ENCODE measurements around the gene POLR2H. TPM values are rescaled to one million over a fixed set of nuclear protein-coding genes. Genes with fewer than 3 reads are reported as not detected.

POLR2H gene
- total and polyA plus RNA-seq, 3 donors from 2014 or later, result 65.0 to 76.4 (median 72.2) TPM

DNA sequence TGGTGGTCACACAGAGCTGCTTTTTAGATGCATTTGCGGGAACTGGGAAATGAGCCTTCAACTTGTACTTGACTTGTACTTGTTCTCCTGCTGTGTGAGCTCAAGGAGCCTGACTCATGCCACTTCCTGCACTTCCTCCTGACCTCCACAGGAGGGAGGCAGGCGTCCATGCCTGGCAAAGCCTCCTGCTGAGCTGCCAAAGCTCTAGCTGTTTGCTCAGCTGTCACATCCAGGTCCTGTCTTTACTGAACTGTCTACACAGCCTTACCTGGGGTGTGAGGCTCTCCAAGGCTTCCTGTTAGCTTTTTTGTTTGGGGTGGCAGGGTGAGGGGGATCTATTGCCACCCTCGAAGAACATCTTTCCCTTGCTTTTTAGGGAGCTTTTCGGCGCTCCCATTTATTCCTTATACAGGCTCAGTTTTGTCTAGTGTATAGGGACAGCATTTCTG lies 10.1 kb downstream of the POLR2H start:
- 49 to 60% methylated on average over 5 of the region's 5 CpGs for WGBS, 2 donors
- peak; percentile 84 for DNase-seq
- H3K4me3 ChIP-seq, result no peak overlapping the region

DNA sequence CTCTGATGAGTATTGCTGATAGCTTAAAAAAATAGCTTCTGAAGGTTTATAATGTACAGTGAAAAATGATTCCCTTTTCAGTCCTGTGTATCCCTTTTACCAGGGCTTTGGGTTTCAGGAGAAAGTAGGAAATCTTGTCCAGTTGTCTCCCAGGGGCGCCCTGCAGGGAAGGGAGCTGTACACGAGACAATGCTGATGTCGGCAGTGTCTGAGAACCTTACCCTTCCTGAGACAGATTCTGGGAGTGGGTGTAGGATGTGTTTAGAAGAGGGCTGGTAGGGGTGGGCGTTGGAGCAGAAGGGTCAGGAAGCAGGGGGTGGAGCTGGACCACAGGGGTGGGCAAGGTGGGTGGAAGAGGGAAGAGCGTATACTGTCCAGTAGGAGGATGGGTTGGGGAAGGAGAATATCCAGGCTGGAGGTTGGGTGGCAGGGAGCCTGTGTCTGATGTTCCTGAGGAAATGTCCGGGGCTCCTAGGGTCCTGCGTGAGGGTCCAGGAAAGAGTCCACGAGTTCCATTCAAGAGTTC lies 10.8 kb downstream of the POLR2H start:
- no peak for DNase-seq
- no peaks in the 10 kb centered on the region for H3K9me3 ChIP-seq
- H3K4me1 ChIP-seq, result peaks cover 9% of the 10 kb centered on the region
- WGBS, 2 donors, result 71 to 76% methylated on average over 8 of the region's 8 CpGs
- no peaks in the 10 kb centered on the region for H3K27me3 ChIP-seq
- no peak for TF ChIP-seq POLR2A (IDR thresholded peaks at IDR 0.05)
- TF ChIP-seq, protein P1, sequence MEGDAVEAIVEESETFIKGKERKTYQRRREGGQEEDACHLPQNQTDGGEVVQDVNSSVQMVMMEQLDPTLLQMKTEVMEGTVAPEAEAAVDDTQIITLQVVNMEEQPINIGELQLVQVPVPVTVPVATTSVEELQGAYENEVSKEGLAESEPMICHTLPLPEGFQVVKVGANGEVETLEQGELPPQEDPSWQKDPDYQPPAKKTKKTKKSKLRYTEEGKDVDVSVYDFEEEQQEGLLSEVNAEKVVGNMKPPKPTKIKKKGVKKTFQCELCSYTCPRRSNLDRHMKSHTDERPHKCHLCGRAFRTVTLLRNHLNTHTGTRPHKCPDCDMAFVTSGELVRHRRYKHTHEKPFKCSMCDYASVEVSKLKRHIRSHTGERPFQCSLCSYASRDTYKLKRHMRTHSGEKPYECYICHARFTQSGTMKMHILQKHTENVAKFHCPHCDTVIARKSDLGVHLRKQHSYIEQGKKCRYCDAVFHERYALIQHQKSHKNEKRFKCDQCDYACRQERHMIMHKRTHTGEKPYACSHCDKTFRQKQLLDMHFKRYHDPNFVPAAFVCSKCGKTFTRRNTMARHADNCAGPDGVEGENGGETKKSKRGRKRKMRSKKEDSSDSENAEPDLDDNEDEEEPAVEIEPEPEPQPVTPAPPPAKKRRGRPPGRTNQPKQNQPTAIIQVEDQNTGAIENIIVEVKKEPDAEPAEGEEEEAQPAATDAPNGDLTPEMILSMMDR (IDR thresholded peaks at IDR 0.05), result no peak
- no peak overlapping the region for H3K27ac ChIP-seq
- intact Hi-C loops (cut with DNase I; ENCODE audit: low total_unique reads), result loop anchor here (10.0 kb wide), 1 partner anchor 172 kb away; no protein-coding TSS in a partner anchor
- H3K36me3 ChIP-seq (ENCODE audit: low read depth, missing control alignments), result no peaks in the 10 kb centered on the region
- no peak overlapping the region for H3K4me3 ChIP-seq

More for the DNA sequence above, 10.1 kb downstream of the POLR2H start:
- TF ChIP-seq, protein P1 (IDR thresholded peaks at IDR 0.05), result peak; percentile 51 to 89 (median 77)
- no peak for TF ChIP-seq POLR2A (IDR thresholded peaks at IDR 0.05)
- Histone ChIP-seq H3K9me3 (no peaks in the 10 kb centered on the region), H3K4me1 (peaks cover 9% of the 10 kb centered on the region), H3K27ac (no peak overlapping the region), H3K27me3 (no peaks in the 10 kb centered on the region), H3K36me3 (ENCODE audit: low read depth, missing control alignments) (no peaks in the 10 kb centered on the region)
- intact Hi-C loops (cut with DNase I; ENCODE audit: low total_unique reads), result loop anchor here (10.0 kb wide), 1 partner anchor 173 kb away; no protein-coding TSS in a partner anchor

DNA sequence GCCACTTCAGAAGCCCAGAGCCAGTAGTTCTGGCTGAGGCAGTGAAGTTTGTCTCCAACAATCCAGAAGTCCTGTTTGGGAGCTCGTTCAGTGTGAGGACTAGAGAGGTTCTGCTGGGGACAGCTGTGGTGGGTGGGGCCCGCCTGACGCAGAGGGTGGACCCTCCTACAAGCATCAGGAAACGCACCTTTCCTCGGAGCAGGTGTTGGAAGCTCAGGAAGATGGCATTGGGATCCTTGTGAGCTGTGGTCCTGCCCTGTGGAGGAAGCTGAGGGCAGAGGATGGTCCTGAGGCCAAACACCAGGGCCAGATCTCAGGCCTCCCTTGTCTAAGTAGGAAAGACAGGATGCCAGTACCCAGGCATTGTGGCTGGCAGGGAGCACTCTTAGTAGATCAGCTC lies 11.4 kb downstream of the POLR2H start:
- no peaks in the 10 kb centered on the region for H3K27me3 ChIP-seq
- peaks cover 9% of the 10 kb centered on the region for H3K4me1 ChIP-seq
- TF ChIP-seq POLR2A (IDR thresholded peaks at IDR 0.05), result no peak
- TF ChIP-seq, protein P1 (IDR thresholded peaks at IDR 0.05), result no peak
- DNase-seq, result no peak
- H3K4me3 ChIP-seq, result no peak overlapping the region
- H3K36me3 ChIP-seq (ENCODE audit: low read depth, missing control alignments), result no peaks in the 10 kb centered on the region
- intact Hi-C loops (cut with DNase I; ENCODE audit: low total_unique reads), result loop anchor here (10.0 kb wide), 1 partner anchor 172 kb away; no protein-coding TSS in a partner anchor
- no peak overlapping the region for H3K27ac ChIP-seq
- WGBS, 2 donors, result 80 to 90% methylated on average over 2 to 5 of the region's 5 CpGs
- no peaks in the 10 kb centered on the region for H3K9me3 ChIP-seq

DNA sequence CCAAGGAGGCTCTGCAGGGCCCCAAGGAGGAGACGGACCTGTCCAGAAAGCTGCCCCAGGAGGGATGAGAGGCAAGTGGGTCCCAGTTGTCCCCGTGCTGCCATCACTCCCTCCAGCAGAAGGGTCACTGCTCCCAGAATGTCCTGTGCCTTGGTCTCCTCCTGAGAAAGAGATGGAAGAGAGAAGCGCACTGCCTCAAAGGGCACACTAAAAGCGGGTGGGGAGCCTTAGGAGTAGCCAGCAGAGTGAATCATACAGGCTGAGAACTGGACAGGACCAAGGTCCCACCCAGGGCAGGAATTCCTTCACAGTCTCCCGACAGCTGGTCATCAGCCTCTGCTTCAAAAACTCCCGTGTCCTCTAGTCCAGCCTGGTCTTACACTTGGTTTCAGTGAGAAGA lies 11.9 kb downstream of the POLR2H start:
- Histone ChIP-seq H3K36me3 (ENCODE audit: low read depth, missing control alignments) (no peaks in the 10 kb centered on the region), H3K27me3 (no peaks in the 10 kb centered on the region), H3K27ac (no peak overlapping the region), H3K9me3 (no peaks in the 10 kb centered on the region), H3K4me1 (peaks cover 10% of the 10 kb centered on the region), H3K4me3 (no peak overlapping the region)
- TF ChIP-seq, protein P1 (IDR thresholded peaks at IDR 0.05), result no peak
- TF ChIP-seq POLR2A (IDR thresholded peaks at IDR 0.05), result no peak
- 77 to 84% methylated on average over 6 of the region's 6 CpGs for WGBS, 2 donors
- intact Hi-C loops (cut with DNase I; ENCODE audit: low total_unique reads), result loop anchor here (10.0 kb wide), 1 partner anchor 171 kb away; no protein-coding TSS in a partner anchor
- no peak for DNase-seq
